NCI-H1436 treated with DMSO at 0.1 percent for 48 hours (cell line): Measurements from ENCODE around the gene FIP1L1.
"Not testable (repeated sequence)": the region's sequence is repeated elsewhere in the genome, so short reads cannot be mapped to it uniquely, and the experiment has no call there.

Experiments
- DNase-seq: peaks from one replicate; lab custom pipeline; 2025; lab: John Stamatoyannopoulos, UW

FIP1L1 gene

DNA sequence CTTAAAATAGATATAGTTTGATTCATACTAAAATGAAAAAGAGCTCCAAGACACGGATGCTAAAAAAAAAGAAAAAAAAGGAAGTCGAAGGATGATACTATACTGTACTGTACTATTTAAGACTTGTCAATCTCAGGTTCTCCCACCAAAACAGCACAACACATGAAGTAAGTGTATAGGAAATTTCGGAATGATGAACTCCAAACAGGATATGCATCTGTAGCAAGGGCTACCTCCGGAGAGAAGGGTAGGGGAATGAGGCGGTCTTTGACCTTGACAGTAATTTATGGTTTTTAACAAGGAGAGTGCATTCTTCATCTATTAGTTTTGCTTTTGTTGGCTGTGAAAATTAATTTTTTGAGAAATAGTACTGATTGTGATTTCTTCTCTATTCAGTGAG is 541 bp upstream of the FIP1L1 start:
- no peak for DNase-seq

GRCh38 chr4:53378171-53378482 is 686 bp downstream of the FIP1L1 start:
- DNase-seq = no peak

DNA sequence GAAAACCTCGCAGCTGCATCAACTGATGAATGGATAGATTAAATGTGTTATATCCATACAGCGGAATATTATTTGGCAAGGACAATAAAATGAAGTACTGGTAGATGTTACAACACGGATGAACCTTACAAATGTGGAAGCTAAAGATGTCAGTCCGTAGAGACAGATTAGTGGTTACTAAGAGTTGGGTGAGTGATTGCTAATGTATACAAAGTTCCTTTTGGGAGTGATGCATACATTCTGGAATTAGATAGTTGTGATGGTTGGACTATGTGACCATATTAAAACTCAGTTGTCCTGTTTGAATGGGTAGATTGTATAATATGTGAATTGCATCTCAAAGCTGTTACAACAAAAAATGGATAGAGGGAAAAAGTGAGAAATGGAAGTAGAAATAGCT is 2.8 kb downstream of the FIP1L1 start:
- no peak for DNase-seq

- not testable (repeated sequence) for DNase-seq
These were observed 32.0 kb downstream of the FIP1L1 start for GRCh38 chr4:53409479-53409878.

DNA sequence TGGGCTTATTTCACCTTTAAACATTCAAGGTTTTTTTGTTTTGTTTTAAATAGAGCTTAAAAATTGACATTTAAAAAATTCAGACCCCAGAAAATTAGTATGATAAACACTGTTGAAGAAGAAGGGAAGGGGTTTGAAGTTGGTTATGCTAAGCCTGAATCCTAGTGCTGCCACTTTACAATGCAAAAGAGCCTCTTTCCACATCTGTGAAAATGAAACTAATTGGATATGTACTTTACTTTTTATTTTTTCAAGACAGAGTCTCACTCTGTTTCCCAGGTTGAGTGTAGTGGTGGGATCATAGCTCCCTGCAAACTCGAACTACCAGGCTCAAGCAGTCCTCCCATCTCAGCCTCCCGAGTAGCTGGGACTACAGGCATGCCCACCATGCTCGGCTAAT is 41.8 kb downstream of the FIP1L1 start:
- no peak for DNase-seq

GRCh38 chr4:53421791-53422190 is 44.4 kb downstream of the FIP1L1 start:
- DNase-seq = no peak

DNA sequence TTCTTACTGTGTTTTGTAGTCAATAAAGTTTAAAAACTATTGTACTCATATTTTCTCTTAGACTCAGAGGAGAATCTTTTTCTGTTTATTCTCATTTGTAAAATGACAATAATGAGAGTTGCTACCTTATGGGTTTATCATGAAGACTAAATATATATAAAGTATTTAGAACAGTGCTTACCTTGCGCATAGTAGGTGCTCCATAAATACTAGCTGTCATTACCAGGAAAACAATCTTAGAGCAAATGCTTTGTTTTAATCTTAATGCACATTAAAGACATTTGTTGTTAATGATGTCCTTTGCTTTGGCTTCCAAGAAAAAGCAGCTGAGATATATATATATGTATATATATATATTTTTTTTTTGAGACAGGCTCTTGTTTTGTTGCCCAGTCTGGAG is 44.9 kb downstream of the FIP1L1 start:
- no peak for DNase-seq

DNA sequence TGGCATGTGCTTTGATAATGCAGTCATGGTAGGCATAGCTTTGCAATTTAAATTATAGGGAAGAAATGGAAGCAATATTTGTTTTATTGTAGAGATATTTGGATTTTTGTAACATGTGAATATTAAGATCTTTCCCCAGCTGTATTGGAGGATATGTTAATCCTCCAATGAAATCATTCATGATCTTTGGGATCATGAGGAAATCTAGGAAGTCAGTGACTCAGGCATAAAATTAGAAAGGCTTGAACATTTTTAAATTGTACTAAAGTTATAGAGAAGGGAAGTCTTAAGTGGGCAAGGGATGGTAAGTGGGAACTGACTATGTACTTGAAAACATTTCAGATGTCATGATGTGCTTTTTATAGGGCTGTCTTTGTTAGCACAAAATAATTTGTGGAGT is 46.8 kb downstream of the FIP1L1 start:
- no peak for DNase-seq

DNA sequence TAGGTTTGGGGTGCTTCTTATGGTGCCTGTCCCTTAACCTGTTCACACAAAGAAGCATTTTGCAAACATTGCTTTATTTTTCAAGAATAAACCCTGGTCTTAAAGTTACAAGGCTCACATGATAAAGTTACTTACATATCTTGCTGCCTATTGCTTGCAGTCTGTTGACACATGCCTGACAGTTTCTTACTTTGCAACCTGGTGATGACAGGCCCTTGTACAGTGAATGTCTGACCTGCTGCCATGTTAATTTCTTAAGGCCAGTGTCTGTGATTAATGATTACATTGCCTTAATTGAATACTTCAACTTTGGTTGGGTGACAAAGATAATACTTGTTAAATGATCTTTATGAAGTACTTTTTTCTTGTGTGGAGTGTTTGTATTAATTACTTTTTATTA is 49.9 kb downstream of the FIP1L1 start:
- DNase-seq = no peak

DNA sequence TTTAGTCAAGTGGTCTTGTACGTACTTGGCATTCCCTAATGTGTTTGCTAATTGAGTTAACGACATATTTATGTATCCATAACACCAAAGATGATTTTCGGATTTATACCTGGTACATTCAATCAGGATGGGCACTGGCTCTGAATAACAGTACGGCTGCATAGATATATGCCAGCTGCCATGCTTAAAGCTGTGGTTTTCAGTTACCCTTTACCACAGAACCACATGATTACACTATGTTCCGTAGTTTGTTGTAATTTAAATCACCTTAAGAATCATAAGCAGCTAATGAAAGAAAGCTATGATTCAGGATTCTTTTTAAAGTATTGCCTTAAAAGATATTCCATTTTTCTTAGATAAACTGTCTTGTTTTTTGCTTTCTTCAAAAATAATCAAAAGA is 53.6 kb downstream of the FIP1L1 start:
- DNase-seq = no peak

DNA sequence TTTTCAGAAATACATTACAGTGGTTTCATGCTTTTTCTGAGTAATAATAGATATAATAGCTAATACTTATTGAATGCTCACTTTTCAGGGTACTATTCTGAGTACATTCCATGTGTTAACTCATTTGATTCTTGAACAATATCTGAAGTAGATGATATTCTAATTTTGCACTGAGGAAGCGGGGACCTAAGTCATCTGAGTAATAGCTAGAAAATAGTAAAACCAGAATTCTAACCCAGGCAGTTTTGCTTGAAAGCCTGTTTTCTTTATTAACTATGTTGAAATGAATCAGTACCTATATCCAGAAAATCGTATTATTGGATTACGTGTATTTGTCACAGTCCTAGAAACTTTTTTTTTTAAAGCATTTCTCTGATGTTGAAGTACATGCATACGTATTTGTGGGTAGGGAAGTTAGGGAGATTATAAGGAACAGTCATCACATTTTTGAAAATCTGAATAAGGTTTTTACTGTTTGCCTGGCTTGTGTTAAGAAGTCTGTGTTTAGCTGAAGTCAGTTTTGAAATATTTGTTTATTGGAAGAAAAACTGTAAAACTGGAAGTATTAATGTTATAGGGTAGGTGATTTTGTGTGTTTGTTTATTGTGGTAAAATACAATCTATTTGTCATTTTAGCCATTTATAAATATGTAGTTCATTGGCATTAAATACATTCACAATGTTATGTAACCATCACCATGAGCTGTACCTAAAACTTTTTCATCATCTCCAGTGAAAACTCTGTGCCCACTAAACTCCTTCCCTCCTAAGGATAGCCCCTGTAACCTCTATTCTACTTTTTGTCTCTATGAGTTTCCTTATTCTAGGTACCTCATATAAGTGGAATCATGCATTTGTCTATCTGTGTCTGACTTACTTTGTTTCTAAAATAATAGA is 55.3 kb downstream of the FIP1L1 start:
- DNase-seq = no peak

- no peak for DNase-seq
These were observed 58.8 kb downstream of the FIP1L1 start for GRCh38 chr4:53436251-53436650.

GRCh38 chr4:53441564-53441963 is 64.1 kb downstream of the FIP1L1 start:
- no peak for DNase-seq

DNA sequence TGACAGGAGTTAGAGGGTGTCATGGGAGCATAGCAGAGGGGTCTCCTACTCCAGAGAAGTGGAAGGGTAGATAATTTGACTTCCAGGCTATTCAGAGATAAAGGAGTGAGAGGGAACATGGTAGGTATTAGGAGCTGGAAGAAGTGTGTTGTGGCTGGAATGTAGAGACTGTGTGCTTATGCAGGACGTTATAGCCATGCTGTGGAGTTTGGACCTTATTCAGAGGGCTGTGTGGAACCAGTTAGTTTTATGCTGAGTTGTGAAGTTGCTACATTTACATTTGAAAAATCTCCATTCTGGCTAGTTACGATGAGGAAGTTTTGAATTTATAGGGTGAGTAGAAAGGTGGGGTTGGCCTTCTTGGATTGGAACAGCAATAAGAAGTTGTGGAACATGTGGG is 67.5 kb downstream of the FIP1L1 start:
- no peak for DNase-seq

GRCh38 chr4:53450773-53451172 is 73.3 kb downstream of the FIP1L1 start:
- DNase-seq = no peak

- DNase-seq = no peak
These were observed 75.9 kb downstream of the FIP1L1 start for GRCh38 chr4:53453385-53453784.

DNA sequence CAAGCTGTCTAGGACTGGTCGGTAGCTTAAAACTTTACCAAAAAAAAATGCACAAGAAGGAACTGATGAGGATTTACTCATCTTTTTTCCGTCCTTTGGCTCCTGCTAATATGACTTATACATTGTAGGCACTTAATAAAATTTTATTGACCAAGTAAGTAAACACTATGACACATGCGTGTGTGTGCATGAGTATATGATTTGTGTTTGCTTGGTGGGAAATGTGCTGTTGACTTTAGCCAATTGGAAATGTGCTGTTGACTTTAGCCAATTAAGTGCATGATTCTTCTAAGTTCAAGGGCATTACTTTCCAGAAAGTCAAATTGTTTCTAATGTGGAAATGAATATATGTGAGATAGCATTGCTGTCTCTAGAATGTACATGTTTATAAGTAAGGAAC is 78.3 kb downstream of the FIP1L1 start:
- no peak for DNase-seq

- DNase-seq = no peak
These were observed 78.7 kb downstream of the FIP1L1 start for GRCh38 chr4:53456178-53456577.

GRCh38 chr4:53459548-53459947 is 82.1 kb downstream of the FIP1L1 start:
- DNase-seq = no peak

GRCh38 chr4:53461244-53461643 is 83.8 kb downstream of the FIP1L1 start:
- DNase-seq = no peak

DNA sequence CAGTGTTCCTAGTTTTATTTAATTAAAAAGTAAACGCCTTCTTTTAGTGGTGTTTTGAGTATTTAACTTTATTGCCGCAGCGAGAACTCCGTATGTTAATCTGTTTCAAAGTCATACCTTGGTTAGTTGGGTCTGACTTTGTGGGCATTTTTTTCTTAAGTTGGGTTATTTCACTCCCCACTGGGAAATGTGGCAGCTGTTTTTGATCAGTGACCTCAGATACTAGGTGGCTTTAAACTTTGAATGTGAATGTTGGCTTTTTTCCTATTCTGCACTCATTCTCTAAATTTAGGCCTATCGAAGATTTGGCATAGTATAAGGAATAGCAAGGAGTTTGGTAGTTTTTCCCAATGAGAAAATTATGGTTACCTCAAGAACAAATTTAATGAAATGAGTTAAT is 85.9 kb downstream of the FIP1L1 start:
- no peak for DNase-seq

DNA sequence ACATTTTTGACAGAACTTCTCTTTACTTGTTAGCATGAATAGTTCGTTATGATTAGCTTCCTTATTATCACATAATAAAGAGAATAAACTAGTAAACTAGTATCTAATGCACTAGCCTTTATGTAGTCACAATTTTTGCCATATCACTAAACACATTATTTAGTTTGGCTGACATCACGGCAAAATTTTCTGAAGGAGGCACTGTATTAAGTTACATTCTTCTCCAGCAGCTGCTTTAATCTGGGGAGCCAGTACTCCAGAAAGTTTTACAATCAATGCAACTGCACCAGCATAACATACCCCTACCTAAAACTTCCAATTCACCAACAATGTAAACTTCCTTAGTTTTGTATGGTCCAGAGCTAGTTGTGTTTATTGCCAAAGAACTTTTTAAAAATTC is 87.8 kb downstream of the FIP1L1 start:
- no peak for DNase-seq

- no peak for DNase-seq
These were observed 88.5 kb downstream of the FIP1L1 start for GRCh38 chr4:53465891-53466290.

DNA sequence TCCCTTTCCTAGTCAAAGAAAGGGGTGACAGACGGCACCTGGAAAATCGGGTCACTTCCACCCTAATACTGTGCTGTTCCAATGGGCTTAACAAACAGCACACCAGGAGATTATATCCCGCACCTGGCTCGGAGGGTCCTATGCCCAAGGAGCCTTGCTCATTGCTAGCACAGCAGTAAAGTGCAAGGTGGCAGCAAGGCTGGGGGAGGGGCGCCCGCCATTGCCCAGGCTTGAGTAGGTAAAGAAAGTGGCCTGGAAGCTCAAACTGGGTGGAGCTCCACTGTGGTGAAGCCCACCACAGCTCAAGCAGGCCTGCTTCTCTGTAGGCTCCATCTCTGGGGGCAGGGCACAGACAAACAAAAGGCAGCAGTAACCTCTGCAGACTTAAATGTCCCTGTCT is 89.1 kb downstream of the FIP1L1 start:
- not testable (repeated sequence) for DNase-seq
